ENCODE results near the gene PRKN.

The PRKN gene

GRCh38 chr6:162481320-162481719 is 246.2 kb downstream of the PRKN start:
- DNase-seq (ENCODE audit: extremely low read depth, low read depth), result no peak
- no peak for TF ChIP-seq CTCF (IDR thresholded peaks at IDR 0.05; ENCODE audit: low read depth, low read length)

- no peak for DNase-seq (ENCODE audit: extremely low read depth, low read depth)
- no peak for TF ChIP-seq CTCF (IDR thresholded peaks at IDR 0.05; ENCODE audit: low read depth, low read length)
Measured at GRCh38 chr6:162478192-162478671, 249.3 kb downstream of the PRKN start.

- DNase-seq (ENCODE audit: extremely low read depth, low read depth), result no peak
- TF ChIP-seq CTCF (IDR thresholded peaks at IDR 0.05; ENCODE audit: low read depth, low read length), result no peak
Measured at GRCh38 chr6:162474722-162475121, 252.8 kb downstream of the PRKN start.

- TF ChIP-seq CTCF (IDR thresholded peaks at IDR 0.05; ENCODE audit: low read depth, low read length), result no peak
- no peak for DNase-seq (ENCODE audit: extremely low read depth, low read depth)
Measured at GRCh38 chr6:162471842-162472241, 255.7 kb downstream of the PRKN start.

- no peak for TF ChIP-seq CTCF (IDR thresholded peaks at IDR 0.05; ENCODE audit: low read depth, low read length)
- no peak for DNase-seq (ENCODE audit: extremely low read depth, low read depth)
Measured at GRCh38 chr6:162468326-162468725, 259.2 kb downstream of the PRKN start.

- DNase-seq (ENCODE audit: extremely low read depth, low read depth), result no peak
- TF ChIP-seq CTCF (IDR thresholded peaks at IDR 0.05; ENCODE audit: low read depth, low read length), result no peak
Measured at GRCh38 chr6:162467679-162468078, 259.9 kb downstream of the PRKN start.

- no peak for TF ChIP-seq CTCF (IDR thresholded peaks at IDR 0.05; ENCODE audit: low read depth, low read length)
- DNase-seq (ENCODE audit: extremely low read depth, low read depth), result no peak
Measured at GRCh38 chr6:162463576-162463975, 264.0 kb downstream of the PRKN start.

Data from AG09319 (cell line).